H1 (cell line): ENCODE measurements around the gene FMC1. TPM values are rescaled to one million over a fixed set of nuclear protein-coding genes. Genes with fewer than 3 reads are reported as not detected.

Source experiments
- CTCF ChIA-PET: fragments of 300-600 bp; sonication (Branson Sonifier 250); formaldehyde crosslinking; loops from one replicate; lab custom pipeline; 2021; ENCODE audit not compliant: partially characterized antibody; lab: Charles Lee
- POLR2A ChIA-PET: fragments of 300-600 bp; sonication (Branson Sonifier 250); formaldehyde crosslinking; loops from one replicate; lab custom pipeline; 2021; ENCODE audit warnings: inconsistent platforms; ENCODE audit not compliant: partially characterized antibody; lab: Charles Lee
- DNase-seq, 2 experiments: peaks; one replicate each; pipeline versions ENCODE4 v3.0.0 to v3.0.0-alpha.2; 2010 to 2022; ENCODE audit warnings: low spot score in 2 of 2, low read depth in 1 of 2, mixed read lengths in 1 of 2
- FAIRE-seq: peaks from 2 replicates; lab custom pipeline; 2011; peaks lifted over from hg19 to GRCh38; lab: Jason Lieb, UNC
- H2AFZ ChIP-seq: 2 replicates; pipeline ENCODE4 v1.8.1; 2012; ENCODE audit warnings: low read length, inconsistent platforms
- H2AK5ac ChIP-seq: 2 replicates; pipeline ENCODE4 v1.6.1; 2013; ENCODE audit warnings: low read depth, low read length
- H2BK120ac ChIP-seq: replicated peaks from 2 replicates; pipeline ENCODE3; 2013; ENCODE audit warnings: low read depth, low read length, inconsistent platforms
- H2BK12ac ChIP-seq: 2 replicates; pipeline ENCODE4 v1.6.1; 2013; ENCODE audit warnings: low read depth, low read length
- H2BK15ac ChIP-seq: 2 replicates; pipeline ENCODE4 v1.6.1; 2013; ENCODE audit warnings: low read length
- H2BK20ac ChIP-seq: 2 replicates; pipeline ENCODE4 v1.6.1; 2013; ENCODE audit warnings: low read length
- H2BK5ac ChIP-seq: 2 replicates; pipeline ENCODE4 v1.6.1; 2013; ENCODE audit warnings: low read depth, low read length
- H3K14ac ChIP-seq: 2 replicates; pipeline ENCODE4 v1.6.1; 2013; ENCODE audit warnings: inconsistent platforms; ENCODE audit not compliant: insufficient read length
- H3K18ac ChIP-seq: 2 replicates; pipeline ENCODE4 v1.6.1; 2013; ENCODE audit warnings: low read length; ENCODE audit errors: extremely low read depth
- H3K23ac ChIP-seq: 2 replicates; pipeline ENCODE4 v1.6.1; 2013; ENCODE audit warnings: inconsistent platforms; ENCODE audit not compliant: insufficient read length
- H3K23me2 ChIP-seq: 2 replicates; pipeline ENCODE4 v1.6.1; 2013; ENCODE audit warnings: low read depth, low read length
- H3K27ac ChIP-seq: 2 replicates; pipeline ENCODE4 v1.6.1; 2011; ENCODE audit warnings: low read depth, low read length, inconsistent platforms
- H3K27me3 ChIP-seq, 4 experiments: replicated peaks in 1 of 4; 1 replicate in 1 of 4; 2 replicates in 3 of 4; pipeline versions ENCODE4 v1.6.1 to v1.8.1; 2011 to 2013; ENCODE audit warnings: low read length in 3 of 4, mild to moderate bottlenecking in 3 of 4, inconsistent platforms in 2 of 4, mixed read lengths in 2 of 4, moderate library complexity in 1 of 4; ENCODE audit not compliant: control insufficient read depth in 3 of 4, insufficient read depth in 3 of 4; ENCODE audit errors: extremely low read depth in 1 of 4
- H3K36me3 ChIP-seq, 4 experiments: 2 replicates each; pipeline versions ENCODE4 v1.6.1 to v1.8.1; 2011 to 2013; ENCODE audit warnings: mild to moderate bottlenecking in 4 of 4, low read length in 3 of 4, moderate library complexity in 2 of 4, control low read depth in 1 of 4, inconsistent platforms in 1 of 4; ENCODE audit not compliant: insufficient read depth in 4 of 4, control insufficient read depth in 2 of 4
- H3K4ac ChIP-seq: replicated peaks from 2 replicates; pipeline ENCODE3; 2013; ENCODE audit warnings: low read length, low read depth, mixed read lengths, inconsistent platforms; ENCODE audit not compliant: insufficient read length
- H3K4me1 ChIP-seq, 4 experiments: replicated peaks in 1 of 4; 1 replicate in 1 of 4; 2 replicates in 3 of 4; pipeline versions ENCODE4 v1.6.1 to v1.8.1; 2011 to 2013; ENCODE audit warnings: low read length in 3 of 4, inconsistent platforms in 2 of 4, mixed read lengths in 1 of 4; ENCODE audit not compliant: insufficient read depth in 4 of 4, control insufficient read depth in 3 of 4
- H3K4me2 ChIP-seq, 2 experiments: 2 replicates each; pipeline versions ENCODE4 v1.6.1 to v1.8.1; 2011 to 2013; ENCODE audit warnings: low read depth in 2 of 2, low read length in 2 of 2, control low read depth in 1 of 2, inconsistent platforms in 1 of 2, mild to moderate bottlenecking in 1 of 2; ENCODE audit not compliant: insufficient read depth in 1 of 2
- H3K4me3 ChIP-seq, 4 experiments: fragments of 200-600, 300-600 bp in 1 of 4; sonication (generic), shearing (Covaris generic), sonication (Bioruptor Twin) in 1 of 4; 2 replicates each; pipeline versions ENCODE4 v1.5.1 to v1.8.1; 2011 to 2016; ENCODE audit warnings: low read length in 4 of 4, low read depth in 3 of 4, control low read depth in 2 of 4, inconsistent platforms in 2 of 4, mild to moderate bottlenecking in 2 of 4, mixed read lengths in 1 of 4, moderate library complexity in 1 of 4; ENCODE audit not compliant: insufficient read depth in 2 of 4; ENCODE audit errors: extremely low read depth in 1 of 4
- H3K56ac ChIP-seq: replicated peaks from 2 replicates; pipeline ENCODE3; 2013; ENCODE audit warnings: low read depth, mild to moderate bottlenecking, mixed read lengths, low read length, inconsistent platforms; ENCODE audit not compliant: insufficient read length
- H3K79me1 ChIP-seq: 2 replicates; pipeline ENCODE4 v1.6.1; 2013; ENCODE audit warnings: low read depth, low read length, control low read depth
- H3K79me2 ChIP-seq, 2 experiments: 2 replicates each; pipeline versions ENCODE4 v1.6.1 to v1.8.1; 2012 to 2013; ENCODE audit warnings: low read length in 2 of 2, mild to moderate bottlenecking in 2 of 2, inconsistent platforms in 1 of 2; ENCODE audit not compliant: insufficient read depth in 2 of 2, control insufficient read depth in 1 of 2
- H3K9ac ChIP-seq, 4 experiments: replicated peaks in 1 of 4; 1 replicate in 1 of 4; 2 replicates in 3 of 4; pipeline versions ENCODE4 v1.6.1 to v1.8.1; 2011 to 2013; ENCODE audit warnings: low read depth in 3 of 4, low read length in 3 of 4, control low read depth in 2 of 4, mild to moderate bottlenecking in 2 of 4, moderate library complexity in 2 of 4, inconsistent platforms in 1 of 4; ENCODE audit errors: extremely low read depth in 1 of 4
- H3K9me3 ChIP-seq, 2 experiments: 2 replicates each; pipeline versions ENCODE4 v1.6.1 to v1.8.1; 2012 to 2013; ENCODE audit warnings: mild to moderate bottlenecking in 2 of 2, moderate library complexity in 2 of 2, control low read depth in 1 of 2, inconsistent platforms in 1 of 2, low read depth in 1 of 2, low read length in 1 of 2, mixed read lengths in 1 of 2; ENCODE audit not compliant: insufficient read depth in 2 of 2
- H4K20me1 ChIP-seq, 2 experiments: replicated peaks in 1 of 2; 2 replicates each; pipeline versions ENCODE3 to v1.8.1; 2011 to 2013; ENCODE audit warnings: inconsistent platforms in 2 of 2, low read length in 2 of 2, mild to moderate bottlenecking in 1 of 2; ENCODE audit not compliant: insufficient read depth in 2 of 2, control insufficient read depth in 1 of 2
- H4K5ac ChIP-seq: 2 replicates; pipeline ENCODE4 v1.6.1; 2013; ENCODE audit warnings: low read length, low read depth, mixed read lengths, inconsistent platforms; ENCODE audit not compliant: insufficient read length
- H4K8ac ChIP-seq: 2 replicates; pipeline ENCODE4 v1.8.0; 2013; ENCODE audit warnings: mild to moderate bottlenecking, moderate library complexity, low read length, inconsistent platforms; ENCODE audit not compliant: insufficient read depth; ENCODE audit errors: extremely low read depth
- H4K91ac ChIP-seq: replicated peaks from 2 replicates; pipeline ENCODE3; 2013; ENCODE audit warnings: low read length, mixed read lengths, inconsistent platforms; ENCODE audit not compliant: insufficient read length
- HDAC2 ChIP-seq, 2 experiments: fragments of 300-600 bp in 1 of 2; sonication (generic) in 1 of 2; IDR thresholded peaks; 2 replicates each; pipeline ENCODE4 v1.6.1; 2011 to 2012; ENCODE audit warnings: low read depth in 2 of 2, low read length in 2 of 2, mild to moderate bottlenecking in 2 of 2, moderate library complexity in 2 of 2, borderline replicate concordance in 1 of 2, inconsistent platforms in 1 of 2
- WGBS, 2 experiments: shearing (Covaris generic) in 1 of 2; methylation state at CpG; one replicate each; pipeline versions ENCODE4 v1.1.6 to v1.1.7; 2013 to 2015; ENCODE audit warnings: low lambda C conversion rate in 2 of 2, mixed read lengths in 2 of 2, inconsistent platforms in 1 of 2, low coverage in 1 of 2, missing lambda C conversion rate in 1 of 2; ENCODE audit not compliant: insufficient replicate concordance in 2 of 2, insufficient coverage in 1 of 2, insufficient read length in 1 of 2; ENCODE audit errors: extremely low coverage in 1 of 2, missing lambda C conversion rate in 1 of 2; 5-methylcytosine and 5-hydroxymethylcytosine counted together
- polyA plus RNA-seq, 7 experiments: library from polyadenylated mRNA; depleted of rRNA in 3 of 7; stranded (reverse) in 5 of 7; unstranded in 2 of 7; fragments of >200 nt in 5 of 7; fragments of 200-250 nt in 2 of 7; gene quantifications; 1 replicate in 5 of 7; 2 replicates in 1 of 7; 4 replicates in 1 of 7; pipeline versions ENCODE4 v1.2.1 to v1.2.3, GENCODE V29; 2011 to 2013; ENCODE audit warnings: missing spikeins in 2 of 7, mixed read lengths in 2 of 7
- total RNA-seq: library from RNA; stranded (reverse); fragmentation: NEBNext Ultra II Directional; extraction: Animal tissue kit (Norgen Biotek cat#: 25700); gene quantifications from 2 replicates; pipeline ENCODE4 v1.2.1, GENCODE V29; 2021

Gene FMC1
- total and polyA plus RNA-seq, 2 of the 8 experiments (the other 6 are each of a cell fraction or from before 2014, with no cell fraction given), result 15.8 to 28.4 TPM

DNA sequence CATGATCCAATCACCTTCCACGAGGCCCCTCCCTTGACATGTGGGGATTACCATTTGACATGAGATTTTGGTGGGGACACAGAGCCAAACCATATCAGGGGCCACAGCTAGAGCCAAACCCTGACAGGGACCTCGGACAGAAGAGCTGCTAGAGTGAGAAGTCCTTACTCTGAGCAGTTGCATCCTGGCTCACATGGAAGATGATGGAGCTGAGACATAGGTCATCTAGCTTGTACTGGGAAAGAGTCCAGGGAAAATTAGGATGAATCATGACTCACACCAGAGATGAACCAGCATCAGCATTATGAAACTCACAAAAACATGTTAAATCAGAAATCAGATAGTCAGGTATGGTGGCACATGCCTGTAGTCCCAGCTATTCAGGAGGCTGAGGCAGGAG is 12.8 kb upstream of the FMC1 start:
- ChIA-PET CTCF (interaction anchor here (0.5 to 5.5 kb wide), 2 partner anchors 10 to 107 kb away, joined by 3 to 25 read pairs; no protein-coding TSS in a partner anchor), POLR2A (no interaction called here)
- no peak overlapping the region for H3K56ac ChIP-seq
- no peaks in the 10 kb centered on the region for H3K36me3 ChIP-seq
- no peak overlapping the region for H3K4ac ChIP-seq
- WGBS, 2 experiments, result 85% methylated on average over 2 of the region's 2 CpGs; no CpG with 5 or more reads in 1 of the 2 experiments
- no peak overlapping the region for H2AFZ ChIP-seq
- H3K79me2 ChIP-seq, result no peaks in the 10 kb centered on the region
- no peak overlapping the region for H3K14ac ChIP-seq
- H3K18ac ChIP-seq, result no peak overlapping the region
- FAIRE-seq (no peak), DNase-seq (no peak)
- no peak overlapping the region for H3K23ac ChIP-seq
- no peak overlapping the region for H3K4me3 ChIP-seq
- no peak overlapping the region for H2BK15ac ChIP-seq
- no peak overlapping the region for H4K91ac ChIP-seq
- no peak overlapping the region for H2BK5ac ChIP-seq
- no peaks in the 10 kb centered on the region for H3K23me2 ChIP-seq
- H4K8ac ChIP-seq, result no peak overlapping the region
- H2BK120ac ChIP-seq, result no peak overlapping the region
- H4K5ac ChIP-seq, result no peak overlapping the region
- H3K9me3 ChIP-seq, result no peaks in the 10 kb centered on the region; a peak in 1 of 4 replicates
- H3K27me3 ChIP-seq, result no peaks in the 10 kb centered on the region
- H4K20me1 ChIP-seq, result no peaks in the 10 kb centered on the region
- TF ChIP-seq HDAC2 (IDR thresholded peaks at IDR 0.05; ENCODE audit: borderline replicate concordance in 1 of 2, low read depth in 2 of 2, low read length in 2 of 2), result no peak
- H2BK20ac ChIP-seq, result no peak overlapping the region
- H2AK5ac ChIP-seq, result no peak overlapping the region
- H3K4me2 ChIP-seq, result no peak overlapping the region
- H3K4me1 ChIP-seq, result no peaks in the 10 kb centered on the region
- H3K79me1 ChIP-seq, result no peaks in the 10 kb centered on the region
- no peak overlapping the region for H3K9ac ChIP-seq
- no peak overlapping the region for H2BK12ac ChIP-seq
- no peak overlapping the region for H3K27ac ChIP-seq
